ENCODE results near the gene VWF.

VWF gene

DNA sequence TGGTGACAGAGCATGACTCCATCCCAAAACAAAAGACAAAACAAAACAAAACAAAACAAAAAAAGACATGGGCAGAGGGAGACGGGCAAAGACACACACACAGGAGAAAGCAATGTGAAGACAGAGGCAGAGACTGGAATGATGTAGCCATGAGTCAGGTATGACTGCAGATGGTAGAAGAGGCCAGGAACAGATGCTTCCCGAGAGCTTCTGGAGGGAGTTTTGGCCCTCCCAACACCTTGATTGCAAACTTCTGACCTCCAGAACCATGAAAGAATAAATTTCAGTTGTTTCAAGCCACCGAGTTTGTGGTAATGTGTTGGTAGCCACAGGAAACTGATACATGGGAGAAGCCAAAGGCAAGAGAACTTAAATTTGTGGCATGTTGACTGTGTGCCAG is 27.1 kb downstream of the VWF start:
- H3K36me3 Mint-ChIP-seq = peaks cover 2% of the 10 kb centered on the region
- H3K27ac Mint-ChIP-seq = no peak overlapping the region
- H3K27me3 Mint-ChIP-seq = peaks cover 2% of the 10 kb centered on the region
- H3K4me3 Mint-ChIP-seq = no peak overlapping the region
- H3K4me1 Mint-ChIP-seq (ENCODE audit: low read depth) = no peaks in the 10 kb centered on the region
- no peaks in the 10 kb centered on the region for H3K9me3 Mint-ChIP-seq (ENCODE audit: low read depth)

DNA sequence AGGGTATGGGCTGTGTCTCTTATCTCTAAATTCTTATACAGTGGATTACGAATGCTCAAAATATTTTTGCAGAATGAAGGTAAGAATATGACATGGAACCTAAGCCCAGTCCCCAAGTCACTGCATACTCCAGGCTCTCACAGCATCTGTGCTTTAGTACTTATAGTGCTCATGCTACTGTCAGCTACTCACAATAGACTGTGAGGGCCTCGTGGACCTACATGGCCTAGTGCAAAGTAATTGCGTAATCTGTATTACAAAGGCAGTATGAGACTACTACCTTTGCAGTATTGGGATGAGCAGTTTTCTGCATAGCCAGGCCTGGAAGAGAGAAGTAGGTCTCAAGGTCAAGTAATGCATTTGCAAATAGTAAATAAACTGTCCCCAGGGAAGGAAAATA is 27.9 kb downstream of the VWF start:
- no peak overlapping the region for H3K4me3 Mint-ChIP-seq
- H3K27me3 Mint-ChIP-seq = peaks cover 2% of the 10 kb centered on the region
- no peak overlapping the region for H3K27ac Mint-ChIP-seq
- no peaks in the 10 kb centered on the region for H3K9me3 Mint-ChIP-seq (ENCODE audit: low read depth)
- H3K4me1 Mint-ChIP-seq (ENCODE audit: low read depth) = no peaks in the 10 kb centered on the region
- H3K36me3 Mint-ChIP-seq = peaks cover 2% of the 10 kb centered on the region

DNA sequence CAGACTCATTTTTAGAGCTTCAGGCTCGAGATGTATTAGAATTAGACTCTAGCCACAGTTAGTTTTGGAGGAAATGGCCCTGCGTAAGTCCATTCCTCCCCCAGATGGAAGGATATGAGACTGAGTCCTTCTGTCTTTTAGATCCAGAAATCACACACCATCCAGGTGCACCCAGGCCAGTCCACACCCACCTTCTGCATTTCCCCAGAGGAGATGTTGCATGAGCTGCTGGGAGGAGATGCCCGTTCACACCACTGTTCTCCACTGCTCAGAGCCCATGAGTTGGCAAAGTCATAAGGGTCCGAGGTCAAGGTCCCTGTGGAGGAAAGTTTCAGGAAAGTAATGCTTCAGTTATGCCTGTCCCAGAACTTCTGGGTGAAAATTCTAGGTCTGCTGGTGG is 29.2 kb downstream of the VWF start:
- no peak overlapping the region for H3K27ac Mint-ChIP-seq
- peaks cover 2% of the 10 kb centered on the region for H3K36me3 Mint-ChIP-seq
- peaks cover 8% of the 10 kb centered on the region for H3K4me1 Mint-ChIP-seq (ENCODE audit: low read depth)
- no peaks in the 10 kb centered on the region for H3K9me3 Mint-ChIP-seq (ENCODE audit: low read depth)
- no peak overlapping the region for H3K4me3 Mint-ChIP-seq
- peaks cover 2% of the 10 kb centered on the region for H3K27me3 Mint-ChIP-seq

GRCh38 chr12:6093764-6094163 is 30.7 kb downstream of the VWF start:
- H3K27me3 Mint-ChIP-seq = peaks cover 2% of the 10 kb centered on the region
- peaks cover 10% of the 10 kb centered on the region for H3K4me1 Mint-ChIP-seq (ENCODE audit: low read depth)
- H3K27ac Mint-ChIP-seq = no peak overlapping the region
- H3K9me3 Mint-ChIP-seq (ENCODE audit: low read depth) = no peaks in the 10 kb centered on the region
- peaks cover 2% of the 10 kb centered on the region for H3K36me3 Mint-ChIP-seq
- H3K4me3 Mint-ChIP-seq = no peak overlapping the region

DNA sequence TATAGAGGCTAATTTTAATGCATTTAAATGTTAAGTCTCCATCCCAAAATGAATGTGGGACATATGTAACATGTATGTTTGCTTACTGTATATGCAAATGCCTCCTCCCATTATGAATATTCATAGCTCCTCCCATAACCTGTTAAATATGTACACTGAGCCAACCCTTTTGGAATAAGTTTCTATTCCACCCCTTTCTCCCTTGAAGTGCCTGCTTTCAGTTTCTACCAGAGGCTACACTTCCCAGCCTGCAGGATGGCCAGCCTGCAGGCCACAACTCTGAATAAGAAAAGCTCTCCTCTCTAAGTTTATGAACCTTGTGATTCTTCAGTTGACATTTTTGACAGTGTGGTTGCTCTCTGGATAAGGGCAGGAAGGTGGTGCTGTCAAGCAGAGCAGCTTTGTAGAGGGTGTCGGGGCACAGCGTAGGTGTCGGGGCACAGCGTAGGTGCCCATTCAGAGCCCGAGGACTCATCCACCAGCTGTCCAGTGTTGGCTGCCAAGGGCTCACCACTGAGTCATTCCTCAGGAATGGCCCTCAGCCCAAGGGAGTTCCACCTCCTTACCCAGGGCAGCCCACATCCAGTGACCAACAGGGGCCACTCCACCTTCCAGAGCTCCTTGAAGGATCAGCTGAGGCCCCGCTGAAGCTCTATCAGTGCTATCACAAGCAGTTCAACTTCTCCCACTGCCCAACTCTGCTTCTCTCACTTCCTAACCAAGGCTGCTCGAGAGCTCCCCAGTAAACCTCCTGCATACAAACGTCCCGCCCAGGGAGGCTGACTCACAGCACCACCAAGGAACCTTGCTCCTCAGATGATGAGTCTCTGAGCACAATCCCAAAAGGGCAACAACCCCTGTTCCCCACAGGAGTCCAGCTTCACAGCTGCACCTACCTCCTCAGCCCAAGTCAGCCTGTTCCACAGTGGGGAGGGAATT is 31.4 kb downstream of the VWF start:
- Mint-ChIP-seq H3K27ac (no peak overlapping the region), H3K9me3 (ENCODE audit: low read depth) (no peaks in the 10 kb centered on the region), H3K4me3 (no peak overlapping the region), H3K36me3 (peaks cover 2% of the 10 kb centered on the region), H3K4me1 (ENCODE audit: low read depth) (peaks cover 10% of the 10 kb centered on the region), H3K27me3 (peaks cover 2% of the 10 kb centered on the region)

DNA sequence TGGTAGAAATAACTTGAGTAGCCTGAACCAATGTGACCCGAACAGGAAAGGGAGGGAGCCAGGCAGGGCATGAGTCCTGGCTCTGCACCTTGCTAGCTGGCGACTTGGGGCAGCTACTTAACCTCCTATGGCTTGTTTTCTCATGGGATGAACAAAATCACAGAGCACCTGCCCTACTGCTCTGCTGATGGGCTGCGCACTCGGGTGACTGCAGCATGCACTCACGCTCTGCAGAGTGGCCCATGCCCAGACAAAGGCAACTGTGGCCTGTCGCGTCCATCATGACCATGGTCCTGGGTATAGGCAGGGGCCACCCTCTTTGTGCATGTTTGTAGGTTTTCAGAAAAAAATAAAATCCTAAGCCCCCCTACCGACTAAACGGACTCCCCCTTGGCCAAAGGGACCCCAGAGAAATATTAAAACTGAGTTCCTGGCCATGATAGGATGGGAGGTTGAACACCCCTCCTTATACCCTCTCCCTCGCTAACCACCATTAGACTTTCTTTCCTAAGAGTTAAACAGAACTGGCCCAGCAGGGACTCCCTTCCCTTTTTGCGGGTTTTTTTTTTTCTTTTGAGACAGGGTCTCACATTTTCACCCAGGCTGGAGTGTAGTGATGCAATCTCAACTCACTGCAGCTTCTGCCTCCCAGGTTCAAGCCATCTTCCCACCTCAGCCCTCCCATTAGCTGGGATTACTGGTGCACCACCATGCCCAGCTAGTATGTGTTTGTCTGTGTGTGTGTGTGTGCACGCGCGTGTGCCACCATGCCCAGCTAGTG is 32.5 kb downstream of the VWF start:
- H3K27me3 Mint-ChIP-seq = peaks cover 2% of the 10 kb centered on the region
- no peak overlapping the region for H3K27ac Mint-ChIP-seq

DNA sequence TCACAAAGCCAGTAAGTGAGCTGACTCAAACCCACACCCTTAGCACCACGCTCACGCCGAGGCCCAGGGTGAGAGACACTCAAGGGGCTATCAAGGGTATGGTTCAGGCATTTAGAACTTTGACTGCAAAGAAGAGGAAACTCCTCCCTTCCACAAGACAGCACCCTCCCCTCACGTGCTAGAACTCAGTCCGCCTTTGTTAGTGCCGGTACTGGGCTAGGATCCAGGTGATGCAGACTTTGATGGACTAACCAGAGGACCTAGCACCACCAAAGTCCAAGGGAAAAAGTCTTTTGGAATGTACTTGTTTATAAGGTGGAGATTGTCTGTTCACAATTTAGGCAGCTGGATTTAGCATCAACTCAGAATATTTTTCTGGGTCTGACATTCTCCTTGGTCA is 33.7 kb downstream of the VWF start:
- H3K27me3 Mint-ChIP-seq = peaks cover 2% of the 10 kb centered on the region
- H3K36me3 Mint-ChIP-seq = no peaks in the 10 kb centered on the region
- H3K4me1 Mint-ChIP-seq (ENCODE audit: low read depth) = peaks cover 10% of the 10 kb centered on the region
- no peak overlapping the region for H3K27ac Mint-ChIP-seq
- no peaks in the 10 kb centered on the region for H3K9me3 Mint-ChIP-seq (ENCODE audit: low read depth)
- peak overlapping the region; percentile 47 for H3K4me3 Mint-ChIP-seq

More for the DNA sequence above, 32.5 kb downstream of the VWF start:
- no peaks in the 10 kb centered on the region for H3K9me3 Mint-ChIP-seq (ENCODE audit: low read depth)
- H3K4me3 Mint-ChIP-seq = no peak overlapping the region
- H3K36me3 Mint-ChIP-seq = no peaks in the 10 kb centered on the region
- H3K4me1 Mint-ChIP-seq (ENCODE audit: low read depth) = peaks cover 10% of the 10 kb centered on the region

DNA sequence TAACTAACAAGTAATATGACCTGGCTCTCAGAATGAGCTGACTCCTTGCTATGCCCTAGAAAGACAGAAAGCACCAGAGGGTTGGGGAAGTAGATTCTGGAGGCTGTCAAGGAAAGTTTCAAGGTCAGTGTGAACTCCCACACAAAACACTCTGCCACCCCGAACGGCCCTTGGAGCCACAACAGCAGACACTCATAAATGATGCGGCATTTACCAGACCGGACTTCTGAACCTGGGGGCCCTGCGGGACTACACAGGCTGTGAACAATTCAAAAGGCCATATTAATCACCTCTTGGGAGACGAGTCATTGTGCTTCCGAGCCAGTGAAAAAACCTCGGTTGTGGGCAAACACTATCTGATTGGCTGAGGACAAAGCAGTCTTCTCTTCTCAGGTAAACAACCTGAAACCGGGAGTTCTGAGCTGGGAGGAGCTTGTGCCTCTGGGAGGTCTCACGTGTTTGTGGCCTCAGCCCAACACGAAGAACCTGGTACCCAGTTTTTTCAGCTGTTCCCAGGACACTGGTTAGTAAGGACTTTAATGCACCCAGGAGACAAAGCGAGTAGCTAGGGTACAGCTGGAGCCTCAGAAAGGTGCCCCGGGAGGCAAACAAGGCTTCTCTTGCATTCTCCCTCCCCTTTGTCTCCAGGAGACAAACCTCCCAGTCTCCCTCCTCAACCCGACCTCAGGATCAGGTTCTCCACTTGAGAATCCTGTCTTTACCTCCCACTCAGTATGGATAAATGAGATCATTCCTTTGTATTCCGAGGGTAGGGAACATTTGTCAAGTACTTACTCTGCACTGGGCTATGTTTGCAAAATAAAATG is 35.3 kb downstream of the VWF start:
- Mint-ChIP-seq H3K4me3 (no peak overlapping the region), H3K36me3 (no peaks in the 10 kb centered on the region), H3K27ac (no peak overlapping the region), H3K4me1 (ENCODE audit: low read depth) (peaks cover 10% of the 10 kb centered on the region), H3K27me3 (peaks cover 2% of the 10 kb centered on the region), H3K9me3 (ENCODE audit: low read depth) (no peaks in the 10 kb centered on the region)

DNA sequence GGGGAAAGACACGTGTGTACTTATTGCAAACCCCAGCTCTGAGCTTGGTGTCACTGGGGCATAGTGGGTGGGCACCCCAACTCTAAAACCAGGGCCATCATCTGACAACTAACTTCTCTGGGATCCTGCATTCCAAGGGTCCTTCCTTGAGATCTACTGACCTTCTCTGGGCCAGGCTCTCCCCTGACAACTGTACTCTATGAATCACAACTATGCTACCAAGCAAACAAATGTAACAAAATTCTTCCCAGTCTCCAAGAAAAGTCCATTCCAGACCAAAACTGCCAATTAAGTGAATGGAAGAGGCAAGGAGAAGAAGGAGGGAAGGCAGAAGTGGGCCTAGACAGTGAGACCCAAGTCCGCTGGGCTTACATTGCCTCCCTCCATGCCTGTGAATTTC is 38.2 kb downstream of the VWF start:
- peaks cover 10% of the 10 kb centered on the region for H3K4me1 Mint-ChIP-seq (ENCODE audit: low read depth)
- H3K4me3 Mint-ChIP-seq = no peak overlapping the region
- no peaks in the 10 kb centered on the region for H3K9me3 Mint-ChIP-seq (ENCODE audit: low read depth)
- H3K27me3 Mint-ChIP-seq = no peaks in the 10 kb centered on the region
- no peaks in the 10 kb centered on the region for H3K36me3 Mint-ChIP-seq
- no peak overlapping the region for H3K27ac Mint-ChIP-seq

DNA sequence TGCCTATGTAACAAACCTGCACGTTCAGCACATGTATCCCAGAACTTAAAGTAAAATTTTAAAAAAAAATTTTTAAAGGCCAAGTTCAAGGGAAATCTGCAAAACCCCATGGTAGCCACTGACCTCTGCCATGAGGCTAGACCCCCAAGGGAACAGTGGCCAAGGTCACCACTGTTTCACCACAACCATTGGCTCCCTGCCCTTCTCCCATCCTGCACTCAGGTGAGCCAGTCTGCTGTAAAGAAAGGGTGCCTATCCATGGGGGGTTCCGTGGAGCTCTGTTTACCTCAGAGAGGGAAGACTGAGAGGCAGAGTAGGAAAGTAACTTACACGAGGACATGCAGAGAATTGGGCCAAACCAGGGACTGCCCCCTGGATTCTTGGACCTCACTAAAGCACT is 38.6 kb downstream of the VWF start:
- H3K4me3 Mint-ChIP-seq = no peak overlapping the region
- no peaks in the 10 kb centered on the region for H3K9me3 Mint-ChIP-seq (ENCODE audit: low read depth)
- peaks cover 6% of the 10 kb centered on the region for H3K4me1 Mint-ChIP-seq (ENCODE audit: low read depth)
- no peak overlapping the region for H3K27ac Mint-ChIP-seq
- H3K27me3 Mint-ChIP-seq = no peaks in the 10 kb centered on the region
- H3K36me3 Mint-ChIP-seq = no peaks in the 10 kb centered on the region

GRCh38 chr12:6084969-6085450 is 39.5 kb downstream of the VWF start:
- Mint-ChIP-seq H3K9me3 (ENCODE audit: low read depth) (no peaks in the 10 kb centered on the region), H3K27me3 (peaks cover 2% of the 10 kb centered on the region), H3K4me1 (ENCODE audit: low read depth) (no peaks in the 10 kb centered on the region), H3K36me3 (no peaks in the 10 kb centered on the region), H3K4me3 (no peak overlapping the region), H3K27ac (no peak overlapping the region)

DNA sequence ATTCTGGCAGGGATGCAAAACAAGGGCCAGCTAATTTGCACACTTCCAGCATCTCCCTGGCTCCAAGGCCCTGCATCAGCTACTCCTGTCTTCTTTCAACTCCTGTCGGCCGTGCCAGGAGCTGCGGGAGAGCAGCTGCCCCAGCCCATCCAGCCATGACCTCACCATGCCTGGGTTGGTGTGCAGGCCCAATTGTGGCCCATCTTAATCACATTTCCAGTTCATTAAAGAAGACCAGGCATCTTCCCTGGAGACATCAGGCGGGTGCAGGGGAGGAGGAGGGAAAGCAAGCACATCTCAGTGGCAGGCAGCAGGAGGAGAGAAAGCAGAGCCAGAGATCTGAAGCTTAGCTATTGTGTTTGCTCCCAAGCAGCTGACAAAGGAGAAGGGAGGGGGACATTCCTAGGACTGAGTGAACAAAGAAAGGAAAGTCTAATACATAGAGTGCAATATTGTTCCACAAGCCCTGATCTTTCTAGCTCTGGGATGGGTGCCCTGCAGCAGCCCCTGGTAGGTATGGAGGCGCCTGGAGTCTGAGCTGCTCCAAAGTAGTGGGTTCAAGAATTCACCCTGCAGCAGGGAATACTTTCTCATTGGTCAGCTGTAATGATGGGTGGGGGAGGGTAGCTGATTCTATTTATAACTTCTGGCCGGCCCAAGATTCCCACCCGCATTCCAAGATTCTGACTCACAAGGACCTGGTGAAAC is 40.1 kb downstream of the VWF start:
- Mint-ChIP-seq H3K4me1 (ENCODE audit: low read depth) (no peaks in the 10 kb centered on the region), H3K4me3 (no peak overlapping the region), H3K9me3 (ENCODE audit: low read depth) (no peaks in the 10 kb centered on the region), H3K27ac (no peak overlapping the region), H3K27me3 (peaks cover 2% of the 10 kb centered on the region), H3K36me3 (no peaks in the 10 kb centered on the region)

DNA sequence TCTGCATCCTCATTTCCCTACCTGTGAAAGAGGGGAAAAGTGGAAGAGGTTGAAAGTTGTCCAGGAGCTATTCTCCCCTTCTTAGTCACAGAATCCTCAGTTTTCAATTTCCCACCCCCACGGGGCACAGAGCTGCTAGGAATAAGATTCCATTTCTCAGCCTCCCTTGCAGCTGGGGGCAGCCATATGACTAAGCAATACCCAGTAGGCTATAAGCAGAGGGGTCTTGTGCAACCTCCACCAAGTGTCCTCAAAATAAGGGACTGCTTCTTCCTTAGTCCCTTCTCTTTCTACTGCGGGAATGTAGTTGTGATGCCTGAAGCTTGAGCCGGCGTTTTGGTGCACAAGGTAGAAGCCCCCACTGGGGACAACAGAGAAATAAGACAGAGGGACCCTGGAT is 40.9 kb downstream of the VWF start:
- Mint-ChIP-seq H3K9me3 (ENCODE audit: low read depth) (no peaks in the 10 kb centered on the region), H3K4me3 (no peak overlapping the region), H3K27me3 (peaks cover 2% of the 10 kb centered on the region), H3K27ac (no peak overlapping the region), H3K36me3 (no peaks in the 10 kb centered on the region), H3K4me1 (ENCODE audit: low read depth) (no peaks in the 10 kb centered on the region)

DNA sequence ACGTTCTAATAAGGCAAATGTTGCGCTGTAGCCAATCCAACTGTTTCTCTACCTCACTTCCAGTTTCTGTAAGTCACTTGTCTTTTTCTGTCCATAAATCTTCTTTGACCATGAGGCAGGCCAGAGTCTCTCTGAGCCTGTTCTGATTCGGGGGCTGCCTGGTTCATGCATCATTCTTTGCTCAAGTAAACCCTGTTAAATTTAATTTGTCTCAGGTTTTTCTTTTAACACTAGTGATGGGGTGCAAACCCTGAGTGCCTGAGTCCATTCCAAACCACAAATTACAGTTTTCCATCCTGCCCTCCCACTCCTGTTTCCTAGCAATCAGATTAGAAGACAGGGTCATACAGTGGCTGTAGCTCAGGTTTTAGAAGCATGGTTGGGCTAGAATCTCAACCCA is 41.9 kb downstream of the VWF start:
- no peak overlapping the region for H3K27ac Mint-ChIP-seq
- no peaks in the 10 kb centered on the region for H3K4me1 Mint-ChIP-seq (ENCODE audit: low read depth)
- no peak overlapping the region for H3K4me3 Mint-ChIP-seq
- no peaks in the 10 kb centered on the region for H3K36me3 Mint-ChIP-seq
- H3K27me3 Mint-ChIP-seq = peaks cover 2% of the 10 kb centered on the region
- no peaks in the 10 kb centered on the region for H3K9me3 Mint-ChIP-seq (ENCODE audit: low read depth)

All from activated naive CD8-positive, alpha-beta T cell (primary cell).